Measurements from ENCODE around the gene CCDC18. TPM values are rescaled to one million over a fixed set of nuclear protein-coding genes. Genes with fewer than 3 reads are reported as not detected.
"Not testable (repeated sequence)": the region's sequence is repeated elsewhere in the genome, so short reads cannot be mapped to it uniquely, and the experiment has no call there.

Gene CCDC18
- total RNA-seq, 1 donor = 6.2 TPM

- peaks cover 97% of the 10 kb centered on the region for H3K79me2 ChIP-seq (ENCODE audit: insufficient read depth, low read length)
- H3K9me3 ChIP-seq (ENCODE audit: low read depth, low read length) = peaks cover 3% of the 10 kb centered on the region
- H3K27me3 ChIP-seq (ENCODE audit: insufficient read depth, low read length) = no peaks in the 10 kb centered on the region
- H3K4me3 ChIP-seq (ENCODE audit: insufficient read depth, low read length) = no peak overlapping the region
- H3K4me2 ChIP-seq (ENCODE audit: insufficient read depth, low read length) = no peak overlapping the region
- TF ChIP-seq CTCF (IDR thresholded peaks at IDR 0.05; ENCODE audit: extremely low read depth, low read depth, low read length) = no peak
- H3K4me1 ChIP-seq (ENCODE audit: insufficient read depth, low read length) = no peaks in the 10 kb centered on the region
- no peak overlapping the region for H2AFZ ChIP-seq (ENCODE audit: low read length)
- H3K36me3 ChIP-seq (ENCODE audit: insufficient read depth, low read length) = peaks cover 9% of the 10 kb centered on the region
- peak; percentile 2 for DNase-seq (ENCODE audit: insufficient read length, low spot score, missing footprints)
- H3K27ac ChIP-seq (ENCODE audit: low read depth, low read length) = no peak overlapping the region
- peaks cover 26% of the 10 kb centered on the region for H4K20me1 ChIP-seq (ENCODE audit: insufficient read depth, low read length)
These were observed 15.7 kb upstream of the CCDC18 start for GRCh38 chr1:93164816-93165215.

GRCh38 chr1:93165895-93166294 is 14.6 kb upstream of the CCDC18 start:
- not testable (repeated sequence) for H3K4me3 ChIP-seq (ENCODE audit: insufficient read depth, low read length); H3K36me3 ChIP-seq (ENCODE audit: insufficient read depth, low read length); H3K4me2 ChIP-seq (ENCODE audit: insufficient read depth, low read length); H3K27ac ChIP-seq (ENCODE audit: low read depth, low read length); H2AFZ ChIP-seq (ENCODE audit: low read length); H3K27me3 ChIP-seq (ENCODE audit: insufficient read depth, low read length); H3K4me1 ChIP-seq (ENCODE audit: insufficient read depth, low read length); DNase-seq (ENCODE audit: insufficient read length, low spot score, missing footprints); H3K9me3 ChIP-seq (ENCODE audit: low read depth, low read length)
- H3K79me2 ChIP-seq (ENCODE audit: insufficient read depth, low read length) = peaks cover 99% of the 10 kb centered on the region
- peaks cover 33% of the 10 kb centered on the region for H4K20me1 ChIP-seq (ENCODE audit: insufficient read depth, low read length)

GRCh38 chr1:93167006-93167405 is 13.5 kb upstream of the CCDC18 start:
- TF ChIP-seq CTCF (IDR thresholded peaks at IDR 0.05; ENCODE audit: extremely low read depth, low read depth, low read length) = no peak
- peaks cover 39% of the 10 kb centered on the region for H4K20me1 ChIP-seq (ENCODE audit: insufficient read depth, low read length)

DNA sequence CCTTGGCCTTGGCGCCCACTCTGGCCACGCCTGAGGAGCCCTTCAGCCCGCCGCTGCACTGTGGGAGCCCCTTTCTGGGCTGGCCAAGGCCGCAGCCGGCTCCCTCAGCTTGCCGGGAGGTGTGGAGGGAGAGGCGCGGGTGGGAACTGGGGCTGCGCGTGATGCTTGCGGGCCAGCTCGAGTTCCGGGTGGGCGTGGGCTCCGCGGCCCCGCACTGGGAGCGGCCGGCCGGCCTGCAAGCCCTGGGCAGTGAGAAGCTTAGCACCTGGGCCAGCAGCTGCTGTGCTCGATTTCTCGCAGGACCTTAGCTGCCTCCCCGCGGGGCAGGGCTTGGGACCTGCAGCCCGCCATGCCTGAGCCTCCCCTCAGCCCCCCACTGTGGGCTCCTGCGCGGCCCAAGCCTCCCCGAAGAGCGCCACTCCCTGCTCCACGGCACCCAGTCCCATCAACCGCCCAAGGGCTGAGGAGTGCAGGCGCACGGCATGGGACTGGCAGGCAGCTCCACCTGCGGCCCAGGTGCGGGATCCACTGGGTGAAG is 10.3 kb upstream of the CCDC18 start:
- not testable (repeated sequence) for H2AFZ ChIP-seq (ENCODE audit: low read length); H3K27me3 ChIP-seq (ENCODE audit: insufficient read depth, low read length); H3K27ac ChIP-seq (ENCODE audit: low read depth, low read length); H3K4me3 ChIP-seq (ENCODE audit: insufficient read depth, low read length); DNase-seq (ENCODE audit: insufficient read length, low spot score, missing footprints); H3K9me3 ChIP-seq (ENCODE audit: low read depth, low read length); H3K4me2 ChIP-seq (ENCODE audit: insufficient read depth, low read length); H3K36me3 ChIP-seq (ENCODE audit: insufficient read depth, low read length)
- Histone ChIP-seq H3K4me1 (ENCODE audit: insufficient read depth, low read length) (peaks cover 10% of the 10 kb centered on the region), H3K79me2 (ENCODE audit: insufficient read depth, low read length) (peaks cover 97% of the 10 kb centered on the region), H4K20me1 (ENCODE audit: insufficient read depth, low read length) (peaks cover 38% of the 10 kb centered on the region)

More at GRCh38 chr1:93167006-93167405, 13.5 kb upstream of the CCDC18 start:
- peaks cover 2% of the 10 kb centered on the region for H3K4me1 ChIP-seq (ENCODE audit: insufficient read depth, low read length)
- no peak overlapping the region for H3K4me2 ChIP-seq (ENCODE audit: insufficient read depth, low read length)
- H3K4me3 ChIP-seq (ENCODE audit: insufficient read depth, low read length) = no peak overlapping the region
- peaks cover 3% of the 10 kb centered on the region for H3K9me3 ChIP-seq (ENCODE audit: low read depth, low read length)
- peaks cover 7% of the 10 kb centered on the region for H3K36me3 ChIP-seq (ENCODE audit: insufficient read depth, low read length)
- no peak for DNase-seq (ENCODE audit: insufficient read length, low spot score, missing footprints)
- H3K79me2 ChIP-seq (ENCODE audit: insufficient read depth, low read length) = peaks cover 99% of the 10 kb centered on the region
- H3K27ac ChIP-seq (ENCODE audit: low read depth, low read length) = no peak overlapping the region
- H2AFZ ChIP-seq (ENCODE audit: low read length) = no peak overlapping the region
- H3K27me3 ChIP-seq (ENCODE audit: insufficient read depth, low read length) = no peaks in the 10 kb centered on the region

- H3K79me2 ChIP-seq (ENCODE audit: insufficient read depth, low read length) = peaks cover 96% of the 10 kb centered on the region
- no peak overlapping the region for H3K4me3 ChIP-seq (ENCODE audit: insufficient read depth, low read length)
- H3K9me3 ChIP-seq (ENCODE audit: low read depth, low read length) = peaks cover 3% of the 10 kb centered on the region
- H2AFZ ChIP-seq (ENCODE audit: low read length) = no peak overlapping the region
- H4K20me1 ChIP-seq (ENCODE audit: insufficient read depth, low read length) = peaks cover 36% of the 10 kb centered on the region
- no peak overlapping the region for H3K4me2 ChIP-seq (ENCODE audit: insufficient read depth, low read length)
- no peak overlapping the region for H3K27ac ChIP-seq (ENCODE audit: low read depth, low read length)
- DNase-seq (ENCODE audit: insufficient read length, low spot score, missing footprints) = no peak
- H3K27me3 ChIP-seq (ENCODE audit: insufficient read depth, low read length) = no peaks in the 10 kb centered on the region
- H3K36me3 ChIP-seq (ENCODE audit: insufficient read depth, low read length) = peaks cover 3% of the 10 kb centered on the region
- peaks cover 10% of the 10 kb centered on the region for H3K4me1 ChIP-seq (ENCODE audit: insufficient read depth, low read length)
- no peak for TF ChIP-seq CTCF (IDR thresholded peaks at IDR 0.05; ENCODE audit: extremely low read depth, low read depth, low read length)
These were observed 8.9 kb upstream of the CCDC18 start for GRCh38 chr1:93171549-93172034.
